Measurements from ENCODE around the gene FARSA. TPM values are rescaled to one million over a fixed set of nuclear protein-coding genes. Genes with fewer than 3 reads are reported as not detected.

Gene FARSA
- total RNA-seq, 1 donor from 2014 or later, result 49.1 TPM

DNA sequence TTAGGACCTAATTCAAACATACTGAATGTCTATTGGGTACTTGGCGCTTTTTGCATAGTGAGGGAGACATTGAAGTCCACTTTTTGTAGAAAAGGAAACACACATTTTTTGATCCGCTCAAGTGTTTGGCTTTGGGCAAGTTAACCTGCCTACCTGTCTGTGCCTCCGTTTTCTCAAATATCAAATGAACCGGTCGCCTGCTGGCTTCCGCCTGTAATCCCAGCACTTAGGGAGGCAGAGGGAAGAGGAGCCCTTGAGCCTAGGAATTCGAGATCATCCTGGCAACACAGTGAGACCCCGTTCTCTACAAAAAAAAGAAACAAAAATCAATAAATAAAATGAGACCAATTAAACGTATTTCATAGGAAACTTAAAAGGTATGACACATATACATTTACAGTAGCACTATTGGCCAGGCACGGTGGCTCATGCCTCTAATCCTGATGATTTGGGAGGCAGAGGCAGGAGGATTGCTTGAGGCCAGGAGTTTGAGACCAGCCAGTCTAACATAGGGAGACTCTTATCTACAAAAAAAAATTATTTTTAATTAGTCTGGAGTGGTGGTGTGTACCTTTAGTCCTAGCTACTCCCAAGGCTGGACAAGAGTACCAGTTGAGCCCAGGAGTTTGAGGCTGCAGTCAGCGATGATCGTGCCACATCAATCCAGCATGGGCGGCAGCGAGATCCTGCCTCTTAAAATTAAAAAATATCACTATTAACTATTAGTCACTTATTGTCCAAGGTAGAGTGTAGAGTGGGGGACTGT lies 13.4 kb upstream of the FARSA start:
- peaks cover 50 to 55% (median 54%) of the 10 kb centered on the region in 3 donors for H3K36me3 ChIP-seq (ENCODE audit: control insufficient read depth in 3 of 3, insufficient read depth in 3 of 3, low read length in 3 of 3)

DNA sequence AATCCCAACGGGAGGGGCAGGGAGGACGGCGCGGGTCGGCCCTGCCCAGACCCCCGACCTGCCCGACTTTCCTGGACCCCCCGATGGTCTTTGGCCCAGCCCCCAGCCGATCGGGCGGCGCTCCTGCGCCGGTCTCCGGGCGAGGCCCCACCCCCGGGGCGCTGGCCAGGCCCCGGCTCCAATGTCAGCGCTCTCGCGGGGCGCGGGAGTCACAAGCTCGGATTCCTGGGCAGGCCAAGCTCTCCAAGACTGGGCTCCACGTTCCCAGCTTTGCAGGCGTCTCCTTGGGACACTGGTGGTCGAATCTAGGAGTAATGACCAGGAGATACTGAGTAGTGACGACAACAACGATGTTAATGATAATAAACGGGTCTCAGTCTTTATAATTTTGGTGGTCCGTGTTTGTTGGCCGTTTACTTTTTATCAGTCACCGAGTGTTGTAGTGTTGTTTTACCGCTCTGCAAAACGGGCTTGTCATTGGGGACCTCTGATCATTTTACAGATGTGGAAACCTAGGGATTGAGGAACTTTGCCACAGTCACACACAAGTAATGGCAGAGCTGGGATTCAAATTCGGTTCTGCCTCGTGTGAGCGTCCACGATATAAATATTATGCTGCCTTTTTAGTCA lies 12.7 kb upstream of the FARSA start:
- peak overlapping the region; percentile 91 for H3K27ac ChIP-seq (ENCODE audit: low read depth, low read length)
- H3K9me3 ChIP-seq (ENCODE audit: control insufficient read depth in 3 of 3, low read length in 3 of 3), result no peaks in the 10 kb centered on the region
- peak overlapping the region; percentile 70 to 79 (median 78) for H3K4me3 ChIP-seq (ENCODE audit: low read length in 3 of 3)
- H3K36me3 ChIP-seq (ENCODE audit: control insufficient read depth in 3 of 3, insufficient read depth in 3 of 3, low read length in 3 of 3), result peaks cover 52 to 57% (median 56%) of the 10 kb centered on the region in 3 donors
- H3K9ac ChIP-seq (ENCODE audit: low read depth in 1 of 3, low read length in 3 of 3), result peak overlapping the region; percentile 69 to 86 (median 85)
- peaks cover 39 to 50% (median 40%) of the 10 kb centered on the region in 3 donors for H3K4me1 ChIP-seq (ENCODE audit: control insufficient read depth in 3 of 3, insufficient read depth in 3 of 3, low read length in 3 of 3)
- no peaks in the 10 kb centered on the region for H3K27me3 ChIP-seq (ENCODE audit: control insufficient read depth in 3 of 3, insufficient read depth in 3 of 3, low read length in 3 of 3)

More for the DNA sequence above, 13.4 kb upstream of the FARSA start:
- Histone ChIP-seq H3K9ac (ENCODE audit: low read depth in 1 of 3, low read length in 3 of 3) (peak overlapping the region; percentile 69 to 86 (median 85)), H3K4me1 (ENCODE audit: control insufficient read depth in 3 of 3, insufficient read depth in 3 of 3, low read length in 3 of 3) (peaks cover 41 to 55% (median 42%) of the 10 kb centered on the region in 3 donors), H3K4me3 (ENCODE audit: low read length in 3 of 3) (peak overlapping the region; percentile 70 to 79 (median 78)), H3K27ac (ENCODE audit: low read depth, low read length) (peak overlapping the region; percentile 91), H3K27me3 (ENCODE audit: control insufficient read depth in 3 of 3, insufficient read depth in 3 of 3, low read length in 3 of 3) (no peaks in the 10 kb centered on the region), H3K9me3 (ENCODE audit: control insufficient read depth in 3 of 3, low read length in 3 of 3) (no peaks in the 10 kb centered on the region)

DNA sequence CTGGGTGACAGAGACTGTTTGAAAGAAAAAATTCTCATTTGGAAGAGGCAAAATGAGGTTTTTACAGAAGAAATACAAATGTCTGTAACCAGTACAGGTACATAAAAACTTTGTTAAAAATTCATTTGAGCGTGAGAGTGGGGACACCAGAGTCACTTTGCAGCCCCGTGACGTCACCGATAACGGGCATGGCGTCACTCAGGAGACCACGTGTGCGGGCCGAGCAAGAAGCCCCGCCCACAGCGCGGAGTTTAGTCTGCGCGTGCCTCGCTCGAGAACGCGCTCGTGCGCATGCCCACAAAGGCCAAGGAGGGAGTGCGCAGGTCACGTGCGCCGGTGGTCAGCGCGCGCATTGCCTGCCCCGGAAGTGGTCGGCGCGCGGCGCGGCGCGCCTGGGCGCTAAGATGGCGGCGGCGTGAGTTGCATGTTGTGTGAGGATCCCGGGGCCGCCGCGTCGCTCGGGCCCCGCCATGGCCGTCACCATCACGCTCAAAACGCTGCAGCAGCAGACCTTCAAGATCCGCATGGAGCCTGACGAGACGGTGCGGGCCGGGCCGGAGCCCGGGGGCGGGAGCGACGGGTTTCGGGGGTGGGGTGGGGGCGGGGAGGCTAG lies 12.1 kb upstream of the FARSA start, which contains the start of gene RAD23A:
Gene RAD23A (plus strand): TSS at position 384 of the 613 bp plus-strand sequence. CDS start 87 bp downstream, at position 471.
- peak within 1 kb of the TSS; percentile 91 for H3K27ac ChIP-seq (ENCODE audit: low read depth, low read length)
- H3K9me3 ChIP-seq (ENCODE audit: control insufficient read depth in 3 of 3, low read length in 3 of 3), result no peaks in the 10 kb centered on the region
- H3K4me1 ChIP-seq (ENCODE audit: control insufficient read depth in 3 of 3, insufficient read depth in 3 of 3, low read length in 3 of 3), result peaks cover 44 to 56% (median 45%) of the 10 kb centered on the region in 3 donors
- peak within 1 kb of the TSS; percentile 70 to 79 (median 78) for H3K4me3 ChIP-seq (ENCODE audit: low read length in 3 of 3)
- H3K27me3 ChIP-seq (ENCODE audit: control insufficient read depth in 3 of 3, insufficient read depth in 3 of 3, low read length in 3 of 3), result no peaks in the 10 kb centered on the region
- H3K36me3 ChIP-seq (ENCODE audit: control insufficient read depth in 3 of 3, insufficient read depth in 3 of 3, low read length in 3 of 3), result peaks cover 56 to 59% (median 57%) of the 10 kb centered on the region in 3 donors
- H3K9ac ChIP-seq (ENCODE audit: low read depth in 1 of 3, low read length in 3 of 3), result peak within 1 kb of the TSS; percentile 69 to 86 (median 85)

DNA sequence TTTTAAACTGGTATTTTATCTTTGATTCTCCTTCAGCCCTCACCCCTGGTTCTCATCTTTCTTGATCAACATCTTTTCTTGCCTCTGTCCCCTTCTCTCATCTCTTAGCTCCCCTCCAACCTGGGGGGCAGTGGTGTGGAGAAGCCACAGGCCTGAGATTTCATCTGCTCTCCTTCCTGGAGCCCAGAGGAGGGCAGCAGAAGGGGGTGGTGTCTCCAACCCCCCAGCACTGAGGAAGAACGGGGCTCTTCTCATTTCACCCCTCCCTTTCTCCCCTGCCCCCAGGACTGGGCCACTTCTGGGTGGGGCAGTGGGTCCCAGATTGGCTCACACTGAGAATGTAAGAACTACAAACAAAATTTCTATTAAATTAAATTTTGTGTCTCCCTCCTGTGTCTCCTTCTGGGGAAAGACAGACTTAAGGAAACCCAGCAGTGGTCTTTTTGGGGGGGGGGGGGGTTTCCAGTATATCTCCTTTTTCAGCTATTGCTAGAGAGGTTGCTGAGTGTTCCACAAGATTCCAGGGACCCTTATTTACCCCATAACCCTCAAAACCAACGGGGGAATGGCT lies 10.7 kb upstream of the FARSA start:
- H3K9ac ChIP-seq (ENCODE audit: low read depth in 1 of 3, low read length in 3 of 3), result no peak overlapping the region
- H3K4me3 ChIP-seq (ENCODE audit: low read length in 3 of 3), result no peak overlapping the region
- peaks cover 48 to 61% (median 49%) of the 10 kb centered on the region in 3 donors for H3K4me1 ChIP-seq (ENCODE audit: control insufficient read depth in 3 of 3, insufficient read depth in 3 of 3, low read length in 3 of 3)
- H3K36me3 ChIP-seq (ENCODE audit: control insufficient read depth in 3 of 3, insufficient read depth in 3 of 3, low read length in 3 of 3), result peaks cover 57 to 60% (median 57%) of the 10 kb centered on the region in 3 donors
- H3K9me3 ChIP-seq (ENCODE audit: control insufficient read depth in 3 of 3, low read length in 3 of 3), result no peaks in the 10 kb centered on the region
- no peak overlapping the region for H3K27ac ChIP-seq (ENCODE audit: low read depth, low read length)
- no peaks in the 10 kb centered on the region for H3K27me3 ChIP-seq (ENCODE audit: control insufficient read depth in 3 of 3, insufficient read depth in 3 of 3, low read length in 3 of 3)

DNA sequence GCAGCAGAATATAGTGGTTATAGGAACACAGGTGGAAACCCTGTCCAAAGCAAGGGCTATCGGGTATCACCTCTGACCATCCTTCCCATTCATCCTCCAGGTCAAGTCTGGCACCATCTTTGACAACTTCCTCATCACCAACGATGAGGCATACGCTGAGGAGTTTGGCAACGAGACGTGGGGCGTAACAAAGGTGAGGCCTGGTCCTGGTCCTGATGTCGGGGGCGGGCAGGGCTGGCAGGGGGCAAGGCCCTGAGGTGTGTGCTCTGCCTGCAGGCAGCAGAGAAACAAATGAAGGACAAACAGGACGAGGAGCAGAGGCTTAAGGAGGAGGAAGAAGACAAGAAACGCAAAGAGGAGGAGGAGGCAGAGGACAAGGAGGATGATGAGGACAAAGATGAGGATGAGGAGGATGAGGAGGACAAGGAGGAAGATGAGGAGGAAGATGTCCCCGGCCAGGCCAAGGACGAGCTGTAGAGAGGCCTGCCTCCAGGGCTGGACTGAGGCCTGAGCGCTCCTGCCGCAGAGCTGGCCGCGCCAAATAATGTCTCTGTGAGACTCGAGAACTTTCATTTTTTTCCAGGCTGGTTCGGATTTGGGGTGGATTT lies 10.0 kb upstream of the FARSA start:
- Histone ChIP-seq H3K36me3 (ENCODE audit: control insufficient read depth in 3 of 3, insufficient read depth in 3 of 3, low read length in 3 of 3) (peaks cover 52 to 54% (median 54%) of the 10 kb centered on the region in 3 donors), H3K4me1 (ENCODE audit: control insufficient read depth in 3 of 3, insufficient read depth in 3 of 3, low read length in 3 of 3) (peaks cover 44 to 61% (median 48%) of the 10 kb centered on the region in 3 donors), H3K27ac (ENCODE audit: low read depth, low read length) (no peak overlapping the region), H3K9ac (ENCODE audit: low read depth in 1 of 3, low read length in 3 of 3) (peak overlapping the region in 1 of 3 donors; percentile 33), H3K27me3 (ENCODE audit: control insufficient read depth in 3 of 3, insufficient read depth in 3 of 3, low read length in 3 of 3) (no peaks in the 10 kb centered on the region), H3K4me3 (ENCODE audit: low read length in 3 of 3) (no peak overlapping the region), H3K9me3 (ENCODE audit: control insufficient read depth in 3 of 3, low read length in 3 of 3) (no peaks in the 10 kb centered on the region)

DNA sequence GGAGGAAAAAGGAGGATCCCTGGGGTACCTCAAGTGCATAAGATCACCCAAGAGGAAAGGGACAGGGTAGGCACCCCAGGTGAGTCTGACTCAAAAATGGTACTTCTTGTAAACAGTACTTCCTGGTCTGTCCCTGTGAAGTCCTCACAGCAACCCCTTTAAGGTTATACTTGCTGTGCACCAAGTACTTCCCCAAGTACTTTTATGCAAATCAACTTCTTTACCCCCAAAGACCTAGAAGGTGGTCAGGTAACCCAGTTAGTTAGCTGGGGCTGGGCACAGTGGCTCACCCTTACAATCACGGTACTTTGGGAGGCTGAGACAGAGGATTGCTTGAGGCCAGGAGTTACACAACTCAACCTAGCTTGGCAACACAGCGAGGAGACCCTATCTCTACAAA lies 7.4 kb upstream of the FARSA start:
- Histone ChIP-seq H3K4me1 (ENCODE audit: control insufficient read depth in 3 of 3, insufficient read depth in 3 of 3, low read length in 3 of 3) (peaks cover 32 to 47% (median 38%) of the 10 kb centered on the region in 3 donors), H3K36me3 (ENCODE audit: control insufficient read depth in 3 of 3, insufficient read depth in 3 of 3, low read length in 3 of 3) (peaks cover 43 to 44% (median 43%) of the 10 kb centered on the region in 3 donors), H3K4me3 (ENCODE audit: low read length in 3 of 3) (no peak overlapping the region), H3K9ac (ENCODE audit: low read depth in 1 of 3, low read length in 3 of 3) (no peak overlapping the region), H3K27me3 (ENCODE audit: control insufficient read depth in 3 of 3, insufficient read depth in 3 of 3, low read length in 3 of 3) (no peaks in the 10 kb centered on the region), H3K9me3 (ENCODE audit: control insufficient read depth in 3 of 3, low read length in 3 of 3) (no peaks in the 10 kb centered on the region), H3K27ac (ENCODE audit: low read depth, low read length) (no peak overlapping the region)

DNA sequence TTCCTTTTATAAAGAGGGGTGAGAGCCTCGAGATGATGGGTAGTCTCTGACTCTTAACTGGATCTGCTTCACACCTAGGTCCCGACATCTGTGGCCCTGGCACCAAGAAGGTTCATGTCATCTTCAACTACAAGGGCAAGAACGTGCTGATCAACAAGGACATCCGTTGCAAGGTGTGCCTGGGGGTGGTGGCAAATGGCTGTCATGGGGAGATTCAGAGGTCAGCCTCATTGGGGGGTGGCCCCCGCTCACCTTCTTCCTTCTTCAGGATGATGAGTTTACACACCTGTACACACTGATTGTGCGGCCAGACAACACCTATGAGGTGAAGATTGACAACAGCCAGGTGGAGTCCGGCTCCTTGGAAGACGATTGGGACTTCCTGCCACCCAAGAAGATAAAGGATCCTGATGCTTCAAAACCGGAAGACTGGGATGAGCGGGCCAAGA lies 6.5 kb upstream of the FARSA start:
- H3K9ac ChIP-seq (ENCODE audit: low read depth in 1 of 3, low read length in 3 of 3), result peak overlapping the region; percentile 92 to 97 (median 96)
- H3K4me3 ChIP-seq (ENCODE audit: low read length in 3 of 3), result peak overlapping the region; percentile 95 to 97 (median 95)
- H3K36me3 ChIP-seq (ENCODE audit: control insufficient read depth in 3 of 3, insufficient read depth in 3 of 3, low read length in 3 of 3), result peaks cover 43 to 44% (median 43%) of the 10 kb centered on the region in 3 donors
- H3K27me3 ChIP-seq (ENCODE audit: control insufficient read depth in 3 of 3, insufficient read depth in 3 of 3, low read length in 3 of 3), result no peaks in the 10 kb centered on the region
- peaks cover 28 to 47% (median 38%) of the 10 kb centered on the region in 3 donors for H3K4me1 ChIP-seq (ENCODE audit: control insufficient read depth in 3 of 3, insufficient read depth in 3 of 3, low read length in 3 of 3)
- H3K27ac ChIP-seq (ENCODE audit: low read depth, low read length), result no peak overlapping the region
- no peaks in the 10 kb centered on the region for H3K9me3 ChIP-seq (ENCODE audit: control insufficient read depth in 3 of 3, low read length in 3 of 3)

DNA sequence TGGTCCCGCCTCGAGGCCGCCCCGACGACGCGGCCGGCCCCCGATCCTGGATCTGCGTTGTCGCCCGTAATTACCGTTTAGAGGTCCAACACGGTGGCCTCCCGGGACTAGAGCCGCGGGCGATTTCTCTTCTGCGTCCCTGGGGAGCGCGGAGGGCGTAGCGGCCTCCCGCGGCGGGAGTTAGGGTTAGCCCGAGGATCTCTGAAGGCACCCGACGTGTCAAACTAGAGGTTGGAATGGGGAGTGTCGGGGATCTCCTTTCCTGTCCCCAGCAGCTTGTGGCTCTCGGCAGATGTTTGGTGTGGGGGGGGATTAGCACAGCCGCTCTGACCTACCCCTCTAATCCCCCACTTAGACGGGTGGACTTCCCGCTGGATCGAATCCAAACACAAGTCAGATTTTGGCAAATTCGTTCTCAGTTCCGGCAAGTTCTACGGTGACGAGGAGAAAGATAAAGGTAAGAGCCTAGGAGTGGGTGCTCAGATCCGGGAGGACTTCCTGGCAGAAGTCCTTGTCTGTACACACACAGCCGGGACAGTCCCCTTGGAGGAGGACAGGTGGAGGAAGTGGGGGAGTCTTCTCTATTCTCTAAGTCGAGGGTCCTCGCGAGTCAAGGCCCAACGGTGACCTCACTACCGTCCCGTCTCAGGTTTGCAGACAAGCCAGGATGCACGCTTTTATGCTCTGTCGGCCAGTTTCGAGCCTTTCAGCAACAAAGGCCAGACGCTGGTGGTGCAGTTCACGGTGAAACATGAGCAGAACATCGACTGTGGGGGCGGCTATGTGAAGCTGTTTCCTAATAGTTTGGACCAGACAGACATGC lies 5.5 kb upstream of the FARSA start:
- peak overlapping the region; percentile 95 to 97 (median 95) for H3K4me3 ChIP-seq (ENCODE audit: low read length in 3 of 3)
- peak overlapping the region; percentile 92 to 97 (median 96) for H3K9ac ChIP-seq (ENCODE audit: low read depth in 1 of 3, low read length in 3 of 3)
- no peaks in the 10 kb centered on the region for H3K27me3 ChIP-seq (ENCODE audit: control insufficient read depth in 3 of 3, insufficient read depth in 3 of 3, low read length in 3 of 3)
- no peaks in the 10 kb centered on the region for H3K9me3 ChIP-seq (ENCODE audit: control insufficient read depth in 3 of 3, low read length in 3 of 3)
- peaks cover 30 to 49% (median 40%) of the 10 kb centered on the region in 3 donors for H3K4me1 ChIP-seq (ENCODE audit: control insufficient read depth in 3 of 3, insufficient read depth in 3 of 3, low read length in 3 of 3)
- H3K27ac ChIP-seq (ENCODE audit: low read depth, low read length), result peak overlapping the region; percentile 92
- H3K36me3 ChIP-seq (ENCODE audit: control insufficient read depth in 3 of 3, insufficient read depth in 3 of 3, low read length in 3 of 3), result peaks cover 36 to 40% (median 37%) of the 10 kb centered on the region in 3 donors
